Activated effector memory CD4-positive, alpha-beta T cell treated with Interleukin-2 at 50 U/mL for 16 hours (primary cell): ENCODE measurements around the gene PFKFB4.
"Not testable (repeated sequence)": the region's sequence is repeated elsewhere in the genome, so short reads cannot be mapped to it uniquely, and the experiment has no call there.

ENCODE experiments used
- DNase-seq: peaks from one replicate; pipeline ENCODE4 v3.0.0-alpha.2; 2020

PFKFB4 gene

GRCh38 chr3:48555949-48556795 lies 431 bp downstream of the PFKFB4 start:
- DNase-seq = no peak

GRCh38 chr3:48555231-48555948 lies 1.2 kb downstream of the PFKFB4 start:
- no peak for DNase-seq

GRCh38 chr3:48553886-48554845 lies 2.4 kb downstream of the PFKFB4 start:
- no peak for DNase-seq

- no peak for DNase-seq
These were observed 3.2 kb downstream of the PFKFB4 start for GRCh38 chr3:48553361-48553760.

- no peak for DNase-seq
These were observed 4.3 kb downstream of the PFKFB4 start for GRCh38 chr3:48552111-48552951.

- DNase-seq = not testable (repeated sequence)
These were observed 5.0 kb downstream of the PFKFB4 start for GRCh38 chr3:48551651-48552050.

GRCh38 chr3:48548729-48549705 lies 7.6 kb downstream of the PFKFB4 start:
- DNase-seq = peak; percentile 71

GRCh38 chr3:48548126-48548525 lies 8.5 kb downstream of the PFKFB4 start:
- DNase-seq = no peak

- DNase-seq = no peak
These were observed 10.3 kb downstream of the PFKFB4 start for GRCh38 chr3:48546203-48546829.

GRCh38 chr3:48544141-48544540 lies 12.5 kb downstream of the PFKFB4 start:
- DNase-seq = no peak

GRCh38 chr3:48543271-48543866 lies 13.2 kb downstream of the PFKFB4 start:
- DNase-seq = no peak

GRCh38 chr3:48538451-48538850 lies 18.2 kb downstream of the PFKFB4 start:
- DNase-seq = no peak

GRCh38 chr3:48536785-48537184 lies 19.8 kb downstream of the PFKFB4 start:
- no peak for DNase-seq

- no peak for DNase-seq
These were observed 20.5 kb downstream of the PFKFB4 start for GRCh38 chr3:48536116-48536515.

GRCh38 chr3:48535578-48535977 lies 21.0 kb downstream of the PFKFB4 start:
- no peak for DNase-seq

GRCh38 chr3:48532977-48533337 lies 23.6 kb downstream of the PFKFB4 start:
- no peak for DNase-seq

GRCh38 chr3:48532271-48532976 lies 24.2 kb downstream of the PFKFB4 start:
- no peak for DNase-seq

GRCh38 chr3:48530701-48531100 lies 25.9 kb downstream of the PFKFB4 start:
- not testable (repeated sequence) for DNase-seq

GRCh38 chr3:48528754-48529153 lies 27.8 kb downstream of the PFKFB4 start:
- no peak for DNase-seq
